Stimulated activated CD8-positive, alpha-beta memory T cell treated with anti-CD3 and anti-CD28 coated beads, Interleukin-7, amount 100 ng/mL, for 1 hour (primary cell): ENCODE measurements around the gene PLCD3.
"Not testable (repeated sequence)": the region's sequence is repeated elsewhere in the genome, so short reads cannot be mapped to it uniquely, and the experiment has no call there.

ENCODE experiments used
- DNase-seq, 2 donors: peaks; one replicate each; pipeline ENCODE4 v3.0.0-alpha.2; 2020; ENCODE audit warnings: low read depth in 2 of 2

PLCD3 gene

GRCh38 chr17:45135192-45135977 is 3.1 kb upstream of the PLCD3 start, which contains the start of gene ACBD4:
TSS of gene ACBD4 (plus strand) at chr17:45135687. CDS start at chr17:45136145, 458 bp downstream.
- DNase-seq, result peak; percentile 96 to 98

GRCh38 chr17:45132572-45133463 is 503 bp upstream of the PLCD3 start:
- DNase-seq, result peak in 1 of 2 donors; percentile 49

- peak in 1 of 2 donors; percentile 24 for DNase-seq
Observed at GRCh38 chr17:45131616-45132319, 547 bp downstream of the PLCD3 start.

- no peak for DNase-seq
Observed at GRCh38 chr17:45130681-45131615, 1.4 kb downstream of the PLCD3 start.

- DNase-seq, result no peak
Observed at GRCh38 chr17:45129940-45130680, 2.2 kb downstream of the PLCD3 start.

GRCh38 chr17:45129426-45129939 is 2.8 kb downstream of the PLCD3 start:
- DNase-seq, result no peak

GRCh38 chr17:45128989-45129388 is 3.3 kb downstream of the PLCD3 start:
- DNase-seq, result no peak

GRCh38 chr17:45128331-45128730 is 4.0 kb downstream of the PLCD3 start:
- DNase-seq, result no peak

- no peak for DNase-seq
Observed at GRCh38 chr17:45127548-45128300, 4.6 kb downstream of the PLCD3 start.

- no peak for DNase-seq
Observed at GRCh38 chr17:45127207-45127547, 5.1 kb downstream of the PLCD3 start.

- no peak for DNase-seq
Observed at GRCh38 chr17:45125509-45125908, 6.8 kb downstream of the PLCD3 start.

- not testable (repeated sequence) for DNase-seq
Observed at GRCh38 chr17:45124797-45125122, 7.6 kb downstream of the PLCD3 start.

GRCh38 chr17:45123930-45124796 is 8.2 kb downstream of the PLCD3 start:
- no peak for DNase-seq

GRCh38 chr17:45123076-45123770 is 9.1 kb downstream of the PLCD3 start:
- no peak for DNase-seq

GRCh38 chr17:45121055-45121454 is 11.3 kb downstream of the PLCD3 start:
- DNase-seq, result no peak

- DNase-seq, result no peak
Observed at GRCh38 chr17:45120558-45120957, 11.8 kb downstream of the PLCD3 start.

GRCh38 chr17:45119964-45120363 is 12.4 kb downstream of the PLCD3 start:
- DNase-seq, result no peak

- DNase-seq, result no peak
Observed at GRCh38 chr17:45118691-45119090, 13.6 kb downstream of the PLCD3 start.
